HFF-Myc (cell line): ENCODE measurements around the gene KRTAP10-3.

ENCODE experiments used
- DNase-seq: peaks from one replicate; pipeline ENCODE4 v3.0.0-alpha.2; 2011; ENCODE audit warnings: low read depth; ENCODE audit errors: extremely low read depth
- H3K4me3 ChIP-seq: replicated peaks from 2 replicates; pipeline ENCODE4 v1.5.1; 2011; ENCODE audit warnings: low read depth, mild to moderate bottlenecking, control low read depth, low read length
- TF ChIP-seq, protein P1 (sequence below): IDR thresholded peaks from 2 replicates; pipeline ENCODE4 v1.5.1; 2012; ENCODE audit warnings: mild to moderate bottlenecking, low read depth, low read length, control low read depth; ENCODE audit errors: missing control alignments

KRTAP10-3 gene

GRCh38 chr21:44539046-44539445, 19.5 kb downstream of the KRTAP10-3 start:
- no peak overlapping the region for H3K4me3 ChIP-seq
- TF ChIP-seq, protein P1, sequence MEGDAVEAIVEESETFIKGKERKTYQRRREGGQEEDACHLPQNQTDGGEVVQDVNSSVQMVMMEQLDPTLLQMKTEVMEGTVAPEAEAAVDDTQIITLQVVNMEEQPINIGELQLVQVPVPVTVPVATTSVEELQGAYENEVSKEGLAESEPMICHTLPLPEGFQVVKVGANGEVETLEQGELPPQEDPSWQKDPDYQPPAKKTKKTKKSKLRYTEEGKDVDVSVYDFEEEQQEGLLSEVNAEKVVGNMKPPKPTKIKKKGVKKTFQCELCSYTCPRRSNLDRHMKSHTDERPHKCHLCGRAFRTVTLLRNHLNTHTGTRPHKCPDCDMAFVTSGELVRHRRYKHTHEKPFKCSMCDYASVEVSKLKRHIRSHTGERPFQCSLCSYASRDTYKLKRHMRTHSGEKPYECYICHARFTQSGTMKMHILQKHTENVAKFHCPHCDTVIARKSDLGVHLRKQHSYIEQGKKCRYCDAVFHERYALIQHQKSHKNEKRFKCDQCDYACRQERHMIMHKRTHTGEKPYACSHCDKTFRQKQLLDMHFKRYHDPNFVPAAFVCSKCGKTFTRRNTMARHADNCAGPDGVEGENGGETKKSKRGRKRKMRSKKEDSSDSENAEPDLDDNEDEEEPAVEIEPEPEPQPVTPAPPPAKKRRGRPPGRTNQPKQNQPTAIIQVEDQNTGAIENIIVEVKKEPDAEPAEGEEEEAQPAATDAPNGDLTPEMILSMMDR = no peak
- no peak for DNase-seq

GRCh38 chr21:44537930-44538911, 20.4 kb downstream of the KRTAP10-3 start:
- TF ChIP-seq, protein P1 = no peak
- DNase-seq = no peak
- H3K4me3 ChIP-seq = no peak overlapping the region

DNA sequence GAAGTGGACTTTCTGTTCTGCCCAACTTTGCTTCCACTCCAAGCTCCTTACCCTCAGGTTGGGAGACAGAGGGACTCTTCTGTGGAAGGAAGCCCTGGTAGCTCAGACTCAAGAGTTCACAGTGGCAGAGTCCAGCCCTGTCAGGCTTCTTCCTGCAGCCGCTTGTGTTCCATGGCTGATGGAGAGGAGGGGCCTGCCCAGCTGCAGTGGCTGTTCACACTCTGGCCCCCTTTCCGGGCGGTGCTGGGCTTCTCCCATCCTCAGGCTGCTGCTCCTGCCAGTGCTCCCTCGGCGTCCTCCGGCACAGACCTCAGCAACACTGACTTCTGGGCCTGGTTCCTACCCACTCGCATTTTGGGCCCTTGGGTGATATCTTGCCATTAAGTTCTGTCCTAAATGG, 22.6 kb downstream of the KRTAP10-3 start:
- DNase-seq = no peak
- H3K4me3 ChIP-seq = no peak overlapping the region
- TF ChIP-seq, protein P1 = no peak

DNA sequence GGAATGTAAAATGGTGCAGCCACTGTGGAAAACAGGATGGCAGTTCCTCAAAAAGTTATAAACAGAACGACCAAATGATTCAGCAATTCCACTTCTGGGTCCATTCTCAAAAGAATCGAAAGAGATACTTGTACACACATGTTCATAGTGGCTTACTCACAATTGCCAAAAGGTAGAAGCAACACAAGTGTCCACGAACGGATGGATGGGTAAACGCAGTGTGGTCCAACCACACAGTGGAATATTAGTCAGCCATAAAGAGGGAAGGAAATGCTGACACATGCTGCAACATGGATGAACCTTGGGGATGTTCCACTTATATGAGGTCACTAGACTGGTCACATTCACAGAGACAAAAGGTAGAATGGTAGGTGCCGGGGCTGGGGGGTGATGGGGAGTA, 23.9 kb downstream of the KRTAP10-3 start:
- DNase-seq = no peak
- H3K4me3 ChIP-seq = no peak overlapping the region
- TF ChIP-seq, protein P1 = no peak

DNA sequence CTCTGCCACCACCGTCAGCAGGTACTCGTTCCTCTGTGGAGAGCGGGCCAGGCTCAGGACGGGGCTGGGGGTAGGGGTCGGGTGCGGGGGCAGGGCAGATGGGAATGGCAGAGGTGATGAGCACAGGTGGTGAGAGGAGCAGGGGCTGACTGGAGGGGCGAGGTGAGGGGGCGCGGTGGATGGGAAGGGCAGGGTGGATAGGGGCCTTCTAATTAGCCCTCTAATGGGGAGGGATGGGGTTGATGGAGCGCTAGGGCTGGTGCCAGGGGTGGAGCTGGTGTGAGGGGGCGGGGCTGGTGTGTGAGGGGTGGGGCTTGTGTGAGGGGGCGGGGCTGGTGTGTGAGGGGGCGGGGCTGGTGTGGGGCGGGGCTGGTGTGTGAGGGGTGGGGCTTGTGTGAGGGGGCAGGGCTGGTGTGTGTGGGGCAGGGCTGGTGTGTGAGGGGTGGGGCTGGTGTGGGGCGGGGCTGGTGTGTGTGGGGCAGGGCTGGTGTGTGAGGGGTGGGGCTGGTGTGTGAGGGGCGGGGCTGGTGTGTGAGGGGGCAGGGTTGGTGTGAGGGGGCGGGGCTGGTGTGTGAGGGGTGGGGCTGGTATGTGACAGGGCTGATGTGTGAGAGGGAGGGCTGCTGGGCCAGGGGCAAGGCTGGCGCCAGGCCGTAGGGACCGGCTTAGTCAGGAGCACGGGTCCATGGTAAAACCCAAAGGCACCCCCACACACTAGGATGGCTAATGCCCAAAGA, 24.5 kb downstream of the KRTAP10-3 start:
- DNase-seq = no peak
- no peak overlapping the region for H3K4me3 ChIP-seq
- TF ChIP-seq, protein P1 = no peak

DNA sequence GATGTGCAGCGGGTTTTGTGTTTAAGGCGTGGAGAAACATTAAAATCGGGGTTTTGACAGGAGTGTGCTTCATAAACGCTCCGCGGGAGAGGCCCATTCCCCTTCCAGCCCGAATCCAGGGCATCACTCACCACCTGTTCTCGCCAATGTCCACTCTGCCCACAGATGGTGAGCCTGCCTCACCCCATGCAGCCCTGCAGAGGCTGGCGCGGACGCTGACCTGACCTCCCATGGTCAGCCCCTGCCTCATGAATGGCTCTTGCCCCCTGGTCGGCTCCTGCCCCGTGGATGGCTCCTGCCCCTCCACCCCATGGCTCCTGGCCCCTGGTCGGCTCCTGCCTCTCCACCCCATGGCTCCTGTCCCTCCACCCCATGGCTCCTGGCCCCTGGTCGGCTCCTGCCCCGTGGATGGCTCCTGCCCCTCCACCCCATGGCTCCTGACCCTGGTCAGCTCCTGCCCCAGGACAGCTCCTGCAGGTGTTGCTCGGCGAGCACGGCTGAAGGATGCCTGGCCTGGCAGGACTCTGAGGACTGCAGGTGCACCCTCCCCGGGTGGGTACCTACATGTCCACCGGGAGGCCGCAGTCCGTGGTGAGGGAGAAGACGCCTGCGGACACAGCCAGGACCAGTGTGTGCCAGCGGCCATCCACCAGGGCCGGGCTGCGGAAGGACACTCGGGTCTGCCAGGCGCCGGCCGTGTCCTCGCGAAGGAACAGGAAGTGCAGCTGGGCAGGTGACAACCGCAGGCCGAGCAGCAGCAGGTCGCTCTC, 25.3 kb downstream of the KRTAP10-3 start:
- no peak overlapping the region for H3K4me3 ChIP-seq
- TF ChIP-seq, protein P1 = no peak
- DNase-seq = no peak
